GM12872 (cell line): ENCODE measurements around the gene SLC7A7.

ENCODE experiments used
- TF ChIP-seq, protein P1 (sequence below): IDR thresholded peaks from 3 replicates; pipeline ENCODE4 v1.5.1; 2011; ENCODE audit warnings: low read depth, mild to moderate bottlenecking, low read length, moderate library complexity; ENCODE audit not compliant: insufficient read depth

The SLC7A7 gene

DNA sequence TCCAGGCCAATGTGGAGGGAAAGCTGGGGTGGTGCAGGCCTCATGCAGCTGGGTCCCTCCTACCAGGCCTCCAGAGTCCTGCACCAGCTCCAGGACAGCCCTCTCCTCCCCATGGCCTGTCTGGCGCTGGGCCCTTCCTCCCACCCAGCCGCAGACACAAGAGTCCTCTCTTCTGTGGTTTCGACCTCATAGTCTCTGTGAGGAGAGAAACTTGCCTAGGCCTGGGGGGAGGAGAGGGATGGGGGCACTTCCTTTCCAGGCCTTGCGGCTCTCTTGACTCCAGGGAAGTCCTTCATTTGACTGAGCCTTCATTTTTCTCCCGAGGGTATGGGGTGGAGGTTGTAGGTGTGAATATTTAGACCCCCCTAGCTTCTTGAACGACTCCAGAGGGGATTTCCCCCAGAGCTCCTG lies 23.4 kb upstream of the SLC7A7 start:
- TF ChIP-seq, protein P1, sequence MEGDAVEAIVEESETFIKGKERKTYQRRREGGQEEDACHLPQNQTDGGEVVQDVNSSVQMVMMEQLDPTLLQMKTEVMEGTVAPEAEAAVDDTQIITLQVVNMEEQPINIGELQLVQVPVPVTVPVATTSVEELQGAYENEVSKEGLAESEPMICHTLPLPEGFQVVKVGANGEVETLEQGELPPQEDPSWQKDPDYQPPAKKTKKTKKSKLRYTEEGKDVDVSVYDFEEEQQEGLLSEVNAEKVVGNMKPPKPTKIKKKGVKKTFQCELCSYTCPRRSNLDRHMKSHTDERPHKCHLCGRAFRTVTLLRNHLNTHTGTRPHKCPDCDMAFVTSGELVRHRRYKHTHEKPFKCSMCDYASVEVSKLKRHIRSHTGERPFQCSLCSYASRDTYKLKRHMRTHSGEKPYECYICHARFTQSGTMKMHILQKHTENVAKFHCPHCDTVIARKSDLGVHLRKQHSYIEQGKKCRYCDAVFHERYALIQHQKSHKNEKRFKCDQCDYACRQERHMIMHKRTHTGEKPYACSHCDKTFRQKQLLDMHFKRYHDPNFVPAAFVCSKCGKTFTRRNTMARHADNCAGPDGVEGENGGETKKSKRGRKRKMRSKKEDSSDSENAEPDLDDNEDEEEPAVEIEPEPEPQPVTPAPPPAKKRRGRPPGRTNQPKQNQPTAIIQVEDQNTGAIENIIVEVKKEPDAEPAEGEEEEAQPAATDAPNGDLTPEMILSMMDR, result no peak

DNA sequence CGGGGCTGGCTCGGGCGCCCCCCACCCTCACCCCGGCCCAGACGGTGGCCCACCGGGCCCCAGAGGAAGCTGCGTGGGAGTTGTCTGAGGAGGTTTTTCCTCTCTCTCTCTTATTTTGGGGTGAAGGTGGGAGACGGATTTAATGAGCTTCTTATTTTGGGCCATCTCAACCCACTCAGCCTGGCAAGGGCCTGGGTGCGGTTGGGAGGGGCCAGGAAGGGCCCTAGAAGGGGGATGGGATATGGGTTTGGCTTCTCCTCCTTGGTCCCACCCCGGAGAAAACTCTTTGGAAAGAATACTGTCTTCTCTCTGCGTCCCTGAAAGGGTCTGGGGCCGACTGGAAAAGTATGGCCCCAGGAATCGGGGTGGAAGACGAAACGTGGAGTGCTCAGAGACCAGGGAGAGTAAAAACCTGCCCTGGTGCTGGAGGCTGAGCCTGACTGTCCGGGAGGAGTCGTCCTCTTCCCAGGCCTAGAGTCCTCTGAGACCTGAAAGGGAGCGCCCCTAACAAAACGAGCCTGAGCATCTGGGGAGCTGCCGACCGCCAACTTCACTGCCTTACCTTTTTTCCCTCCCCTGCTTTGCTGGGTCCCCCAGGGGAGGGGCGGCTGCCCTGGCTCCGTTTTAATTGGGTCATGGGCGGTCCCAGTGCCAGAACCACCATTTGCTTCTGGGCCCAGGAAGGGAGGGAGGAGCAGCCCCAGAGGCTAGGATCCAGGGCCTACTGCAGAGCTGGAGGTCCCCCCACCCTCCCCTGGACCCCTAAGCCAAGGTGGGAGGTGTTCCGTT lies 22.7 kb upstream of the SLC7A7 start:
- TF ChIP-seq, protein P1, result no peak

DNA sequence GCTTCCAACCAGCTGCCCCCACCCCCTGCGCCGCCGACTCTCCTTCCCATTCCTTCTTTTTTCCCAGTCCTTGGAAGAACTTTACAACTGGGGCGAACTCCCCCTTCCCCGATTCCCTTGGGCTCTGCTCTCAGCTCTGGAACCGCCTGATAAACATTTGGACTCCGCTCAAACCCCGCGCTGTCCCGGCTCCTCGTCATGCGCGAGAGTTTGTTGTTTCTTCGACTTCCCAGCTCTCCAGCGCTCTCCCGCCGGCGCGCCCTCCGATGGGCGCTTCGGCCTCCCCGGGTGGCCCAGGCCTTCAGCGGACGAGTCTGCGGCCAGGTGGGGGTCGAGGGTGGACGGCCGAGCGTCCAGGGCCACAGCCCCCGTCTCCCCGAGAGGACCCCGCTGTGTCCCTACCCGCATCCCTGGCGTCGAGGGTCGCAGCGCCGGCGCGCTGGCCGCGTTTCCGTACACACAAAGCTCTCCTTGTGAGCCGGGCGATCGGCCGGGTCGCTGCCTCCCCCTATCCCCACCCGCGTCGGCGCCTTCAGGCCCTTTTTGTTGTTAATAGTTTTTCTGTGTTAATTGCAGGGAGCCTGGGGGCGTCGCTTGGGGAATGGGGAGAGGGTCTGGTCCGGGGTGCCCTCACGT lies 22.0 kb upstream of the SLC7A7 start:
- TF ChIP-seq, protein P1, result no peak

DNA sequence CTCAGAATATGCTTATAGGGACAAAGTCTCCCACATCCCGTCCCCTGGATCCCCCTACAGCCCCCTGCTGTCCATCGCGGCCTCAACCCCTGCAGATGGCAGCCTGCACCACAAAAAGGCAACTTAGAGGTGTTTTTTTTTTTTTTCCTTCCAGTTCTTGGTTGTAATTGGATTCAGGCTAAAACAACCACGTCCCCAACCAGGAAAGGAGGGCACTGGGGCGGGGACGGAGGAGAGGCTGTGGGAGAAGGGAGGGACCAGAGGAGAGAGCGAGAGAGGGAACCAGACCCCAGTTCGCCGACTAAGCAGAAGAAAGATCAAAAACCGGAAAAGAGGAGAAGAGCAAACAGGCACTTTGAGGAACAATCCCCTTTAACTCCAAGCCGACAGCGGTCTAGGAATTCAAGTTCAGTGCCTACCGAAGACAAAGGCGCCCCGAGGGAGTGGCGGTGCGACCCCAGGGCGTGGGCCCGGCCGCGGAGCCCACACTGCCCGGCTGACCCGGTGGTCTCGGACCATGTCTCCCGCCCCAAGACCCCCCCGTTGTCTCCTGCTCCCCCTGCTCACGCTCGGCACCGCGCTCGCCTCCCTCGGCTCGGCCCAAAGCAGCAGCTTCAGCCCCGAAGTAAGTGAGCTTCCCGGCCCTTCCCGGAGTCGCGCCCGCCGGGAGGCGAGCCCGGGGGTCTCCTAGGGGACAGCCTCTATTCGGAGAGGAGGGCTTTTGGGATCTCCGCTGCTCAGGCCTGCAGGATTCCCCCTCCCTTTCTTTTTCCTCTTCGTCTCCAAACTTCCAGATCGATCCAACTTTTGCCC lies 21.3 kb upstream of the SLC7A7 start, which contains the start of gene MMP14:
MMP14 (plus strand) TSS at position 285 of the 813 bp plus-strand sequence; CDS start at position 518, 233 bp downstream.
- TF ChIP-seq, protein P1, result no peak

DNA sequence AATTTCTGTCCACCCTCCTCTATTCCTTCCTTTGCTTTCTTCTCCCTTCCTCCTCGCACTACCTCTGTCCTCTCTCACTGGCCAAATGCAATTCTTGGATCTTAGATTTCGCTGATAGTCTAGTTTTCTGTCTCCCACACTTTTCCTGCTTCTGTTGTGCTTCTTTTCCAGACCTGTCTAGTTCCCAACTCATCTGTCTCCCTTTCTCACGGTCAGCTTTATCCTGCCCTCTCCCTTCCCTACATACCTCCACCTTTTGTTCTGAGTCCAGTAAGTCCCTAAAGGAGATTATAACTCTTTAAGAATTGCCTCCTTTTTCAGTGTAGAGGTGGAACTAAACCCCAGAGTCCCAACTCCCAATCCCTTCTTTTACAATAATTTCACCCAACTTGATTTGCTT lies 20.3 kb upstream of the SLC7A7 start:
- TF ChIP-seq, protein P1, result no peak

DNA sequence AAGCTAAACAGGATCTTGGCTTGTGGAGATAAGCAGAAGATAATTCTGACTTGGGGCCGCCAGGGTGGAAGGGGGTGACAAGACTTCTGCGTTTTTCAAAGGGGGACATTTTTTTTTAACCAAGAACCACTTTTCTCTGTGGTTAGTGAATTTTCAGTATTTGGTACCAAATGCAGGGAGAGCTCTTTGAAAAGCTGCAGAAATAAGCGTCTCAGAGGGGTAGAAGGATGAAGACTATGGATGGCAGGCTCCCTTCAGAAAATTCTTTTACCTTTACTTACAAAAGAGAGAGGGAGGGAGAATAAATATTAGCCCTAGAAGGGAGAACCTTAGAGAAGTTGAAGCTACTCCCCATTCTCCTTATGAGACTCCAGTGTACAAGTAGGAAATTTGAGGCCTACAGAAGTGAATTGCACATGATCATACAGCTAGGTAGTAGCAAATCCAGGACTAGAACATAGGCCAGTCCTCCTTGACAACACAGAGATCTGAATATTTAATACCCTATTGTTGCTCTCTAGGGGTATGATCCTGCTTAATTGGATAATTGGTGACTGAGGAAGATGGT lies 15.3 kb upstream of the SLC7A7 start:
- TF ChIP-seq, protein P1, result no peak
